ENCODE results near the gene FAM120B.

FAM120B gene

DNA sequence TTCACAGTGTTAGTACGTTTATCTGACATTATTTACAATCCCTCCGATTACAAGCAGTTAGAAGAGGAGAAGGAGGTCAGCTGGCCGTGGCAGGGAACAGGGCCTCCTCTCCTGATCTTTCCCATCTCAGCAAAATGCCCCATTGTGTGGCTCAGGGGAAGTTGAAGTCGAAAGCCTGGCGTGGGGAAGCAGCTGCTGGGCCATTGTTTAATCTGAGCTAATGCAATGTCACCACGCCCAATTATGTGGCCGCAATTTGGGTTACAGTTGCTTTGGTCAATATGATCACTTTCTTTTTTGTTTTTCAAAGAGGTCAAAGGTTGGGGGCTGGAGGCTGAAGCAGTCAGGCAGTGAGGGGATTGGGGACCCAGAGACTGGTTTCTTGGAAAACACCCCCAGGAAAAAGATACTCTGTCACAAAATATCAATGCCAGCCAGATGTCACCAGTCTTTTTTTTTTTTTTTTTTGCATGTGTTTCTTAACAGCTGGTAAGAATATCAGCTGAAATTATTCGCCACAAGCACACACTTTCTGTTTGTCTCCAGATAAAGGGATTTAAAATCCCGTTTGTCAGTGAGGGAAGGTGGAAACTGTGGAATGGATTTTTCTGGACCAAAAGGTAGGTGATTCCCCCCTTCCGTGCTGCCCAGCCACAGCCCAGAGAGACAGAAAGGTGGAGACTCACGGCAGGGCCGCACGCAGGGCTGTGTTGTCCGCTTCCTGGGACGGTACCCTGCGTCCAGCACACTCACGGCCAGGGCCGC is 40.3 kb upstream of the FAM120B start:
- ChIA-PET POLR2A (no interaction called here), CTCF (no interaction called here)
- H3K4me3 ChIP-seq (ENCODE audit: low read depth, low read length) = no peak overlapping the region
- DNase-seq (ENCODE audit: low read depth, low spot score) = no peak
- TF ChIP-seq, protein P1, sequence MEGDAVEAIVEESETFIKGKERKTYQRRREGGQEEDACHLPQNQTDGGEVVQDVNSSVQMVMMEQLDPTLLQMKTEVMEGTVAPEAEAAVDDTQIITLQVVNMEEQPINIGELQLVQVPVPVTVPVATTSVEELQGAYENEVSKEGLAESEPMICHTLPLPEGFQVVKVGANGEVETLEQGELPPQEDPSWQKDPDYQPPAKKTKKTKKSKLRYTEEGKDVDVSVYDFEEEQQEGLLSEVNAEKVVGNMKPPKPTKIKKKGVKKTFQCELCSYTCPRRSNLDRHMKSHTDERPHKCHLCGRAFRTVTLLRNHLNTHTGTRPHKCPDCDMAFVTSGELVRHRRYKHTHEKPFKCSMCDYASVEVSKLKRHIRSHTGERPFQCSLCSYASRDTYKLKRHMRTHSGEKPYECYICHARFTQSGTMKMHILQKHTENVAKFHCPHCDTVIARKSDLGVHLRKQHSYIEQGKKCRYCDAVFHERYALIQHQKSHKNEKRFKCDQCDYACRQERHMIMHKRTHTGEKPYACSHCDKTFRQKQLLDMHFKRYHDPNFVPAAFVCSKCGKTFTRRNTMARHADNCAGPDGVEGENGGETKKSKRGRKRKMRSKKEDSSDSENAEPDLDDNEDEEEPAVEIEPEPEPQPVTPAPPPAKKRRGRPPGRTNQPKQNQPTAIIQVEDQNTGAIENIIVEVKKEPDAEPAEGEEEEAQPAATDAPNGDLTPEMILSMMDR (IDR thresholded peaks at IDR 0.05; ENCODE audit: insufficient read depth, low read length, missing control alignments) = no peak

DNA sequence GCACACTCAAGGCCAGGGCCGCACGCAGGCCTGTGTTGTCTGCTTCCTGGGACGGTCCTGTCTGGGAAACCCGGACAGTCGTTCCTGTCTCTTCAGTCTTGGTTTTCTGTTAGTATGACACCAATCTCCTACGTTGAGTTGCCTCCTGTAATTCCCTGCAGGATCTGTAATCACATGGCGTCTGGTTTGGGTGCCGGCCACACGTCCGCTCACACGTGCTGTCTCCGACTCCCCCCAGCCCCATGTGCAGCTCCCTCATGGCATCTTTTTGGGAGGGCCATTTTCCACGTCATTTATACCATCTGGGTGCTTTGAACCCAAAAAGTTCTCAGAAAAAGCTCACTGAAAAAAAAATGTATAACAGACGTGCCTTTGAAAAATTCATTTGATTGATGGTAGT is 38.9 kb upstream of the FAM120B start:
- POLR2A ChIA-PET = no interaction called here
- H3K4me3 ChIP-seq (ENCODE audit: low read depth, low read length) = no peak overlapping the region
- CTCF ChIA-PET = no interaction called here
- TF ChIP-seq, protein P1 (IDR thresholded peaks at IDR 0.05; ENCODE audit: insufficient read depth, low read length, missing control alignments) = no peak
- DNase-seq (ENCODE audit: low read depth, low spot score) = no peak

DNA sequence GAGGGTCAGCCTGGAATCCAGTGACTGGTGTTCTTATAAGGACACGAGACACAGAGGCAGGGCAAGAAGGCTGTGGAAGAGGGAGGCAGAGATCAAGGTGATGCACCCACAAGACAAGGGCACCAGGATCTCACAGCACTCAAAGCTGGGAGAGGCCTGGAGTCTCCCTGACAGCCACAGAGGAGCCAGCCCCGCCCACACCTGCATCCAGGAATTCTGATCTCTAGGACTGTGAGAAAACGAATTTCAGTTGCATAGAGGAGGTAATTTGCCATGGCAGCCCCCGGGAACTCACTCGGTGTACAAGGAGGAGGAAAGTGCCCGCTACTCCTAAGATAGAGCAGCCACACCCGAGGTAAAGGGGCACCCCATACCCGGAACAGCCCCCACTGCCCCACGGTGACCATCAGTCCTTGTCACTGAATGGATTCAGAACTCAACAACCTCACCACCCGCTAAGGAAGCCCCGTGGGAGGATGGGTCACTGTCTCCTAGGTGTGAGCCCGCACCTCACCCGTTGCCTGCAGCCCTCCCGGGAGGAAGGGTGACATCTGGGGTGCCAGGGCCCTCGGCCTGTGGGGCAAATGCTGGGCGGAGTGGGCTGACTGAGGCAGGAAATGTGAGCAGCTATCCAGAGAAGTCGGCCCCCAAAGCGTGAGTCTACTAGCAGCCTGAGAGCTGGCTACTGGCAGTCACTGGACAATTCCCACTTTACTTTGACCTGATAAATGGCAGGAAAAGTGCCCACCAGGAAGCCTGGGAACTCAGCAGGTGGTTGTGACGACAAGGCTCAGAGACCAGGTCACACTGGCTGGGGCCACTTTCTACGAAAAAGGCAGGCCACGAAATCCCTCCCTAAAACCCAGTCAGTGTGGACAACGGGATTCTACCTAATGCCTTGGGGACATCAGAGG is 38.1 kb upstream of the FAM120B start:
- ChIA-PET POLR2A (no interaction called here), CTCF (no interaction called here)
- TF ChIP-seq, protein P1 (IDR thresholded peaks at IDR 0.05; ENCODE audit: insufficient read depth, low read length, missing control alignments) = no peak
- DNase-seq (ENCODE audit: low read depth, low spot score) = no peak
- H3K4me3 ChIP-seq (ENCODE audit: low read depth, low read length) = no peak overlapping the region

DNA sequence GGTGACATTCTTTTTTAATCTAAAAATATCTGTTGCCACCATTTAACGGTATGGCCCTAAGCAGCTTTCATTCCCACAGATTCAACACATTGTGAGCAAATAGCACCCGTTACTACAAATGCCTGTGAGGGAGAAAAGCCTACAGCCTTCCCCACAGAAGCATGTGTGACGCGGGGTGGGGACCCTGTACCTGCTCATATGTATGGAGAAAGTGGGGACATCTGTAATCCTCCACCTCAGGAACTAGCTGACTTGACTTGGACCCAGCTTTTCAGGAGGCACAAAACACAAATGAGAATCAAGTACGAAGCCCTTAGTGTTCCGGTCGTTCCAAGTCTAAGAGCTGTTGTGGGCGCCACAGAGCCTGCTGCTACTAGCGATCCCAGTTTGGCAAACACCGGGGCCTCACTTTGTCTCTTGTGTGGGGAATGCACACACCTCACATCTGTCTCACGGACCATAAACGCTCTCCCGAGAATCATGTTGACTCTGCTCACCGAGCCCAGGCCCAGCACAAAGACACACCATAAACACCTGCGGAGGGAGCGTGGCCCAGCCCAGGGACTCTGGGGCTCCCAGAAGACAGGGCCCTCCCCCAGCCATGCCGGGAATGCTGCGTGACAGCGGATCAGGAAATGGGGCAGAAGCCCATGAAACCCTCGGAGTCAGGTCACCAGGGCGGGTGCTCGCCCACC is 37.3 kb upstream of the FAM120B start:
- H3K4me3 ChIP-seq (ENCODE audit: low read depth, low read length) = no peak overlapping the region
- ChIA-PET CTCF (no interaction called here), POLR2A (no interaction called here)
- DNase-seq (ENCODE audit: low read depth, low spot score) = no peak
- TF ChIP-seq, protein P1 (IDR thresholded peaks at IDR 0.05; ENCODE audit: insufficient read depth, low read length, missing control alignments) = no peak

DNA sequence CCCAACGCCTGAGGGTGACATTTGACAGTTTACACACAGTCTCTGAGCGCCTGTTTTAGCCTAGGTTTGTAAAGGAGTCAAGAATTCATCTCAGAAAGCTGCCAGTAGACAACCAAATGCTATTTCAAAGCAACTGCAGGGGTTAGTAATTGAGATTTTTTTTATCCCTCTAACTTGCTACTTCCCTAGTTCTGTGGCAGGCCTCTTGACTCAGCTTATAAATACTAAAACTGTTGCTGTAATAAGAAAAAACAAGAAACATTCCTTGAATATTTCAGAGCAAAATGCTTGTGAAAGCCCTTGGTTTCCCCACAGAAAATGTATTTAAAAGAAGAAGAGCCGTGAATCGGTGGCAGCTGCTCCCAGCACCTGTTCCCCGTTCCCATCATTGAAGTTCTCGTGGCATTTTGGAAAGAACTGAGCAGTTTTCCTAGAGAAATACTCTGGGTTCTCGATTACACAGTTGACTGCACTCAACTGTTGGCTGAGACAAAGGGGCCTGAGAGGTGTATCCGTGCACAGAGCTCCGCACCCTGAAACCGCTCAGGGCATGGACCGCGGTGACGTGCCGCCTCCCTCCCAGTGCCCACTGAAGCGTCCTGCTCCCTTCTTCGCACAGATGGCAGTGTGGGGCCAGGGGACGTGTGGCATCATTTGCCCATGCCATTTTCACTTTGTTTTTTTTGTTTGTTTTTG is 36.6 kb upstream of the FAM120B start:
- ChIA-PET POLR2A (no interaction called here), CTCF (no interaction called here)
- TF ChIP-seq, protein P1 (IDR thresholded peaks at IDR 0.05; ENCODE audit: insufficient read depth, low read length, missing control alignments) = no peak
- H3K4me3 ChIP-seq (ENCODE audit: low read depth, low read length) = no peak overlapping the region
- DNase-seq (ENCODE audit: low read depth, low spot score) = peak; percentile 29
